ENCODE results near the gene SPIRE2.
"Not testable (repeated sequence)": the region's sequence is repeated elsewhere in the genome, so short reads cannot be mapped to it uniquely, and the experiment has no call there.

SPIRE2 gene

DNA sequence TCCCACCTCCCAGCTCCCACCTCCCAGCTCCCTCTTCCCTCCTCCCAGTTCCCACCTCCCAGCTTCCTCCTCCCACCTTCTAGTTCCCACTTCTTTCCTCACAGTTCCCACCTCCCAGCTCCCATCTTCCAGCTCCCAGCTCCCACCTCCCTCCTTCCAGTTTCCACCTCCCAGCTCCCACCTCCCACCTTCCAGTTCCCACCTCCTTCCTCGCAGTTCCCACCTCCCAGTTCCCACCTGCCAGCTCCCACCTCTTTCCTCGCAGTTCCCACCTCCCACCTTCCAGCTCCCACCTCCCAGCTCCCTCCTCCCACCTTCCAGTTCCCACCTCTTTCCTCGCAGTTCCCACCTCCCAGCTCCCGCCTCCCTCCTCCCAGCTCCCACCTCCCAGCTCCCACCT lies 80.0 kb downstream of the SPIRE2 start:
- DNase-seq (ENCODE audit: extremely low spot score, insufficient read length, low read depth) (no peak), FAIRE-seq (no peak)

GRCh38 chr16:89909777-89910716 lies 81.8 kb downstream of the SPIRE2 start:
- peak; percentile 52 for DNase-seq (ENCODE audit: extremely low spot score, insufficient read length, low read depth)
- peak; percentile 76 for FAIRE-seq

- DNase-seq (ENCODE audit: extremely low spot score, insufficient read length, low read depth) (no peak), FAIRE-seq (no peak)
Observed at GRCh38 chr16:89910717-89911354, 82.6 kb downstream of the SPIRE2 start.

DNA sequence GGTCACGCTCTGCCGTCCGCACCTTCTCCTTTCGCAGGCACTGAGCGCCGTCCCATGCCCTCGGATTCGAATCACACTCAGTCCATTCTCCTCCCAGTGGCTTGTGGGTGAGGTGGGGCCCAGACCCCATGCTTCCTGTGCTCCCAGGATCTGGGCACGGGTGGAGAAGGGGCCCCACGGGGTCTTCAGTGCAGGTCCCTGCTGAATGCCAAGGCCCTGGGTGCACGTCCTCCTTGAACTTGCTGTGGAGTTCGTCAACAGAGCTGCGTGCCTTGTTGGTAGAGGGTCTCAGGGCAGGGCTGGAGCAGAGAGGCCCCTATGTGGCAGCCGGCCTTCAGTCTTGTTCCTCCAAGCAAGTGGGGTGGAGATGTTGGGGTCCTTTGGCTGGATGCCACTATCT lies 83.1 kb downstream of the SPIRE2 start:
- no peak for FAIRE-seq

GRCh38 chr16:89912143-89912542 lies 83.9 kb downstream of the SPIRE2 start:
- DNase-seq (ENCODE audit: extremely low spot score, insufficient read length, low read depth) (no peak), FAIRE-seq (no peak)

More for the DNA sequence above, 83.1 kb downstream of the SPIRE2 start:
- DNase-seq (ENCODE audit: extremely low spot score, insufficient read length, low read depth): no peak

- FAIRE-seq: no peak
- DNase-seq (ENCODE audit: extremely low spot score, insufficient read length, low read depth): no peak
Observed at GRCh38 chr16:89912627-89913026, 84.4 kb downstream of the SPIRE2 start.

- FAIRE-seq (no peak), DNase-seq (ENCODE audit: extremely low spot score, insufficient read length, low read depth) (no peak)
Observed at GRCh38 chr16:89913408-89914387, 85.4 kb downstream of the SPIRE2 start.

DNA sequence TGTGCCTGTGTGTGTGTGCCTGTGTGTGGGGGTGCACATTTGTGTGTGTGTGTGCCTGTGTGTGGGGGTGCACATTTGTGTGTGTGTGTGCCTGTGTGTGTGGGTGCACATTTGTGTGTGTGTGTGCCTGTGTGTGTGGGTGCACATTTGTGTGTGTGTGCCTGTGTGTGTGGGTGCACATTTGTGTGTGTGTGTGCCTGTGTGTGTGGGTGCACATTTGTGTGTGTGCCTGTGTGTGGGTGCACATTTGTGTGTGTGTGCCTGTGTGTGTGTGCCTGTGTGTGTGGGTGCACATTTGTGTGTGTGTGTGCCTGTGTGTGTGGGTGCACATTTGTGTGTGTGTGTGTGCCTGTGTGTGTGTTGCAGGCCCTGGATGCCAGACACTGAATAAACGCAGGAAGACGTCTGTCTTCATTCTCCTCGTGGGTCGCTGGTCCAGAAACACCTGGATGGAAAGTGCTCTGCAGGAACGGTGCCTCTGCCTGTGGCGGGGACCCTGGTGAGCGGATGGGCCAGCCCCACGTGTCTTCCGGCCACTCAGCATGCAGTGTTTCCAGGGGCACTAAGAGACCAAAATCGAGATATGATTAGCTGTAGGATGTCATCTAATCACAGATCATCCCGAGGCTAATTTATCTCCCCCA lies 86.5 kb downstream of the SPIRE2 start:
- DNase-seq (ENCODE audit: extremely low spot score, insufficient read length, low read depth); FAIRE-seq: not testable (repeated sequence)

DNA sequence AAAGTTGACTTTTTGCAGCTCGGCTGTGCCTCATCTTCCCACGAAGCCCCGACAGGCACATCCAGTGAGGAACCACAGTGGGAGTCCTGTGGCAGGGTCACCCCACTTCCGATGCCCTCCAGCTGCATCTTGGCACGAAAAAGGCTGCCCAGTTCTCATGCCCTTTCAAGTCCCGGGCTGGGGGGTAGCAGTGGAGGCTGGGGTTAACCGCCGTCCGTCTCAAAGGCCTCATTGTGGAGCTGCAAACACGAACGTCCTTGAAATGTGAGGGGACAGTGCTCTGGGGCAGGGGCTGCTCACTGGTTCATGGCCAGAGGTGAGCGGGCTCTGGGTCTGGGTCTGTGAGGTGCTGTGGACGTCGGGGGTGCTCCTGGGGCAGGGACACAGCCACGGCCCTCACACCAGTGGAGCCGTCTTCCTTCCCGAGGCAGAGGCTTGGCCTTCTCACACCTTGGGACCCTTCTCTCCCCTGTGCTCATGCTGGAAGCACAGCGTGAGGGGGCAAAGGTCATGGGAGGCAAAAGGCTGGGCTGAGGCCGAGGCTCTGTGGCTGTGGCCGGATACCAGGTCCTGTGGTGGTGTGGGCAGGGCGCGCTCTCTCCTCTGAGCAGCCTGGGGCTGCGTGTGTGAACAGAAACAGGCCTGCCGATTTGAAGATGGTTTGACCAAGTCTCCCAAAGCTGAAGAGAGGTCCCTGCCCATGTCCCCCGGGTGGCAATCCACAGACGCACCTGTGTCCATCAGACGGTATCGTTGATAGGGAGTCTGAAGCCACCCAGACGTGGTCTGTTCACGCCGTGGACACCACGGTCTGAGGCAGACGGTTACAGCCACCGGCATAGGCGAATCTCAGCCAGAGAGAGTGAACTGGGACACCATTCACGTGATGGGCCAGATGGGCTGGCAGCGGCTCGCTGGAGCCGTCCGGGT lies 87.3 kb downstream of the SPIRE2 start:
- FAIRE-seq (no peak), DNase-seq (ENCODE audit: extremely low spot score, insufficient read length, low read depth) (no peak)

DNA sequence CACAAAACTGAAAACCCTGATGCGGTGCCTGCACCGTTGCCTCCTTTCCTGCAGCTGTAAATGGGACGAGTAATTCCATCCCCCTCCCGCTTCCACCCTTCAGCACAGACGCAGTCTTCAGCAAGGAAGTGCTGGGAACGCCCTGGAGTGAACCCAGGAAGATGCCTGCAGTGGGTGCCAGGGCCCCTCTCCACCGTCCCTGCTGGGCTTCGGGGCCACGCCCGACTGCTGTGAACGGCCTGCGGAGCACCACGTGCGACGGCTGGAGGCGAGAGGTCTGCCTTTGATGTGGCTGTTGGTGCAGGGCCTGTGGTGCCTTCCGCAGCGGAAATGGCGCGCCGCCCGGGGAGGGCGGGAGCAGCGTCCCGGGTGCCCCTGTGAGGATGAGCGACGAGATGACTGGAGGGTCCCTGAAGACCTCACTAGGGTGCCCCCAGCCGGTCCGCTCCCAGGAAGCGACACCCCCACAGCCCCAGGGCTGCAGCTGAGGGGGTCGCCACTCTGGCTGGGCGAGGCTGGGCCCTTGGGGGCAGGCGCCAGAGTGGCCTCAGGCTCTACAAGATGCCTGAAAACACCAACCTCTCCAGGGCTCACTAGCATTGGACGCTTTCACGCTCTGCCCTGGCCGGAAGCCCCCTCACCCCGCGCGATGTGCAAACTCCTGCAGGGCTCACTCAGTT lies 89.6 kb downstream of the SPIRE2 start:
- DNase-seq (ENCODE audit: extremely low spot score, insufficient read length, low read depth) (peak; percentile 70), FAIRE-seq (peak; percentile 83)

DNA sequence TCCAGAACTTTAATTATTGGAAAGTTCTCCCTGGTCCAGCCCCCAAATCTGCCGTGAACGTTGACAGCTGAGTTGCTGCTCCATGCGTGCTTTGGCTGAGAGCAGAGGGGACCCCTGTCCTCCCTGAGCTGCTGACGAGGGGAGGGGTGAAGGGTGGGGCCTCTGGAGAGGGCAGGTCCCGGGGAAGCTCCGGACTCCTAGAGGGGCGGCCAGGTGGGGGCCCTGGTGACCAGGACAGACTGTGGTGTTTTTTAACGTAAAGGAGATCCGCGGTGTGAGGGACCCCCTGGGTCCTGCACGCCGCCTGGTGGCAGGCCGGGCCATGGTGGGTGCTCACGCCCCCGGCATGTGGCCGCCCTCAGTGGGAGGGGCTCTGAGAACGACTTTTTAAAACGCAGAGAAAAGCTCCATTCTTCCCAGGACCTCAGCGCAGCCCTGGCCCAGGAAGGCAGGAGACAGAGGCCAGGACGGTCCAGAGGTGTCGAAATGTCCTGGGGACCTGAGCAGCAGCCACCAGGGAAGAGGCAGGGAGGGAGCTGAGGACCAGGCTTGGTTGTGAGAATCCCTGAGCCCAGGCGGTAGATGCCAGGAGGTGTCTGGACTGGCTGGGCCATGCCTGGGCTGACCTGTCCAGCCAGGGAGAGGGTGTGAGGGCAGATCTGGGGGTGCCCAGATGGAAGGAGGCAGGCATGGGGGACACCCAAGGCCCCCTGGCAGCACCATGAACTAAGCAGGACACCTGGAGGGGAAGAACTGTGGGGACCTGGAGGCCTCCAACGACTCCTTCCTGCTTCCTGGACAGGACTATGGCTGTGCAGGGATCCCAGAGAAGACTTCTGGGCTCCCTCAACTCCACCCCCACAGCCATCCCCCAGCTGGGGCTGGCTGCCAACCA lies 90.4 kb downstream of the SPIRE2 start, which contains the start of gene MC1R:
Gene MC1R, plus strand, starts transcription at position 410 of the 895 bp plus-strand sequence. Its CDS starts 397 bp downstream, at position 807.
- peak; percentile 24 for FAIRE-seq
- no peak for DNase-seq (ENCODE audit: extremely low spot score, insufficient read length, low read depth)

DNA sequence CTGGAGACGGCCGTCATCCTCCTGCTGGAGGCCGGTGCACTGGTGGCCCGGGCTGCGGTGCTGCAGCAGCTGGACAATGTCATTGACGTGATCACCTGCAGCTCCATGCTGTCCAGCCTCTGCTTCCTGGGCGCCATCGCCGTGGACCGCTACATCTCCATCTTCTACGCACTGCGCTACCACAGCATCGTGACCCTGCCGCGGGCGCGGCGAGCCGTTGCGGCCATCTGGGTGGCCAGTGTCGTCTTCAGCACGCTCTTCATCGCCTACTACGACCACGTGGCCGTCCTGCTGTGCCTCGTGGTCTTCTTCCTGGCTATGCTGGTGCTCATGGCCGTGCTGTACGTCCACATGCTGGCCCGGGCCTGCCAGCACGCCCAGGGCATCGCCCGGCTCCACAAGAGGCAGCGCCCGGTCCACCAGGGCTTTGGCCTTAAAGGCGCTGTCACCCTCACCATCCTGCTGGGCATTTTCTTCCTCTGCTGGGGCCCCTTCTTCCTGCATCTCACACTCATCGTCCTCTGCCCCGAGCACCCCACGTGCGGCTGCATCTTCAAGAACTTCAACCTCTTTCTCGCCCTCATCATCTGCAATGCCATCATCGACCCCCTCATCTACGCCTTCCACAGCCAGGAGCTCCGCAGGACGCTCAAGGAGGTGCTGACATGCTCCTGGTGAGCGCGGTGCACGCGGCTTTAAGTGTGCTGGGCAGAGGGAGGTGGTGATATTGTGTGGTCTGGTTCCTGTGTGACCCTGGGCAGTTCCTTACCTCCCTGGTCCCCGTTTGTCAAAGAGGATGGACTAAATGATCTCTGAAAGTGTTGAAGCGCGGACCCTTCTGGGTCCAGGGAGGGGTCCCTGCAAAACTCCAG lies 91.5 kb downstream of the SPIRE2 start:
- FAIRE-seq (no peak), DNase-seq (ENCODE audit: extremely low spot score, insufficient read length, low read depth) (no peak)

- FAIRE-seq: no peak
- DNase-seq (ENCODE audit: extremely low spot score, insufficient read length, low read depth): no peak
Observed at GRCh38 chr16:89920723-89921122, 92.4 kb downstream of the SPIRE2 start.

Measured in GM18507 (cell line).